ENCODE data around the gene GSK3B.
"Not testable (repeated sequence)": the region's sequence is repeated elsewhere in the genome, so short reads cannot be mapped to it uniquely, and the experiment has no call there.

The GSK3B gene

GRCh38 chr3:119933207-119933606 is 161.0 kb downstream of the GSK3B start:
- no peak for DNase-seq (ENCODE audit: low read depth)

- DNase-seq (ENCODE audit: low read depth), result no peak
Measured at GRCh38 chr3:119930286-119930685, 164.0 kb downstream of the GSK3B start.

- no peak for DNase-seq (ENCODE audit: low read depth)
Measured at GRCh38 chr3:119927190-119927589, 167.1 kb downstream of the GSK3B start.

- no peak for DNase-seq (ENCODE audit: low read depth)
Measured at GRCh38 chr3:119924111-119925094, 169.8 kb downstream of the GSK3B start.

GRCh38 chr3:119918992-119919933 is 175.0 kb downstream of the GSK3B start:
- no peak for DNase-seq (ENCODE audit: low read depth)

GRCh38 chr3:119913021-119913420 is 181.2 kb downstream of the GSK3B start:
- no peak for DNase-seq (ENCODE audit: low read depth)

- DNase-seq (ENCODE audit: low read depth), result no peak
Measured at GRCh38 chr3:119912220-119912619, 182.0 kb downstream of the GSK3B start.

GRCh38 chr3:119911748-119912147 is 182.5 kb downstream of the GSK3B start:
- no peak for DNase-seq (ENCODE audit: low read depth)

- no peak for DNase-seq (ENCODE audit: low read depth)
Measured at GRCh38 chr3:119902061-119902460, 192.2 kb downstream of the GSK3B start.

- DNase-seq (ENCODE audit: low read depth), result no peak
Measured at GRCh38 chr3:119901148-119901547, 193.1 kb downstream of the GSK3B start.

GRCh38 chr3:119899192-119899511 is 195.1 kb downstream of the GSK3B start:
- no peak for DNase-seq (ENCODE audit: low read depth)

- no peak for DNase-seq (ENCODE audit: low read depth)
Measured at GRCh38 chr3:119898478-119899191, 195.6 kb downstream of the GSK3B start.

- no peak for DNase-seq (ENCODE audit: low read depth)
Measured at GRCh38 chr3:119894195-119894594, 200.1 kb downstream of the GSK3B start.

- DNase-seq (ENCODE audit: low read depth), result no peak
Measured at GRCh38 chr3:119893769-119894168, 200.5 kb downstream of the GSK3B start.

- no peak for DNase-seq (ENCODE audit: low read depth)
Measured at GRCh38 chr3:119891944-119892721, 202.1 kb downstream of the GSK3B start.

- DNase-seq (ENCODE audit: low read depth), result not testable (repeated sequence)
Measured at GRCh38 chr3:119888681-119889080, 205.6 kb downstream of the GSK3B start.

- no peak for DNase-seq (ENCODE audit: low read depth)
Measured at GRCh38 chr3:119885746-119886530, 208.3 kb downstream of the GSK3B start.

GRCh38 chr3:119884161-119884557 is 210.1 kb downstream of the GSK3B start:
- no peak for DNase-seq (ENCODE audit: low read depth)

- DNase-seq (ENCODE audit: low read depth), result no peak
Measured at GRCh38 chr3:119883461-119884160, 210.6 kb downstream of the GSK3B start.

GRCh38 chr3:119880966-119881365 is 213.3 kb downstream of the GSK3B start:
- DNase-seq (ENCODE audit: low read depth), result no peak
